ENCODE results near the gene SYT9. TPM values are rescaled to one million over a fixed set of nuclear protein-coding genes. Genes with fewer than 3 reads are reported as not detected.
A peak's percentile ranks its signal among the peaks of the same experiment; 100 is the strongest.

The SYT9 gene
- total and polyA plus RNA-seq, 12 donors, result 0.01 to 0.66 (median 0.32) TPM; not detected in 3

DNA sequence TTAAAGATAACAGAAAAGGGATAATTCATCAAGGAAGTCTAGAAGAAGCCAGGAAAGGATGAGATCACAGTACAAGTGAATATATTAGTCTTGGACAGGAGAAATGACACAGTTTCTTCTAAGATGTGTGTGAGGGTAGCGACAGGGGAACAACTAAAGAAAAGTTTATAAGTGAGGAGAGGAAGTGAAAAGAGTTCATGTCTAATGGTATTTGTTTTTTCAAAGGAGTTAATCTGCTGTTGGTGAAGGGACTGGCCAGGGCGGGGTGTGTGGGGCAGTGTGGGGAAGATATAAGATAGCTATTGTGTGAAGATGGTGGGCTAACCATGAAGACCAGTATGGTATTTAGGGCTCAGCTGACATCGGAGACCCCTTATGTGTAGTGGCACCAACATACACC lies 254.5 kb downstream of the SYT9 start:
- H3K4me1 ChIP-seq, result peaks cover 0 to 19% (median 5%) of the 10 kb centered on the region in 9 donors
- TF ChIP-seq, protein P1, sequence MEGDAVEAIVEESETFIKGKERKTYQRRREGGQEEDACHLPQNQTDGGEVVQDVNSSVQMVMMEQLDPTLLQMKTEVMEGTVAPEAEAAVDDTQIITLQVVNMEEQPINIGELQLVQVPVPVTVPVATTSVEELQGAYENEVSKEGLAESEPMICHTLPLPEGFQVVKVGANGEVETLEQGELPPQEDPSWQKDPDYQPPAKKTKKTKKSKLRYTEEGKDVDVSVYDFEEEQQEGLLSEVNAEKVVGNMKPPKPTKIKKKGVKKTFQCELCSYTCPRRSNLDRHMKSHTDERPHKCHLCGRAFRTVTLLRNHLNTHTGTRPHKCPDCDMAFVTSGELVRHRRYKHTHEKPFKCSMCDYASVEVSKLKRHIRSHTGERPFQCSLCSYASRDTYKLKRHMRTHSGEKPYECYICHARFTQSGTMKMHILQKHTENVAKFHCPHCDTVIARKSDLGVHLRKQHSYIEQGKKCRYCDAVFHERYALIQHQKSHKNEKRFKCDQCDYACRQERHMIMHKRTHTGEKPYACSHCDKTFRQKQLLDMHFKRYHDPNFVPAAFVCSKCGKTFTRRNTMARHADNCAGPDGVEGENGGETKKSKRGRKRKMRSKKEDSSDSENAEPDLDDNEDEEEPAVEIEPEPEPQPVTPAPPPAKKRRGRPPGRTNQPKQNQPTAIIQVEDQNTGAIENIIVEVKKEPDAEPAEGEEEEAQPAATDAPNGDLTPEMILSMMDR (IDR thresholded peaks at IDR 0.05), result no peak
- H3K4me3 ChIP-seq, result no peak overlapping the region
- ATAC-seq, result no peak
- H3K36me3 ChIP-seq, result peaks cover 0 to 20% (median 0%) of the 10 kb centered on the region in 9 donors
- no peak overlapping the region for H3K27ac ChIP-seq
- WGBS, 2 donors, result 93 to 96% methylated on average over 3 of the region's 3 CpGs
- DNase-seq, result no peak
- no peaks in the 10 kb centered on the region for H3K27me3 ChIP-seq
- intact Hi-C loops (cut with DNase I), result no loop called here
- H3K9me3 ChIP-seq, result no peaks in the 10 kb centered on the region

- peaks cover 10 to 38% (median 23%) of the 10 kb centered on the region in 9 donors for H3K4me1 ChIP-seq
- no peak overlapping the region for H3K4me3 ChIP-seq
- H3K27ac ChIP-seq, result no peak overlapping the region
- TF ChIP-seq, protein P1 (IDR thresholded peaks at IDR 0.05), result no peak
- no peaks in the 10 kb centered on the region for H3K9me3 ChIP-seq
- intact Hi-C loops (cut with DNase I), result no loop called here
- ATAC-seq (no peak), DNase-seq (no peak)
- peaks cover 0 to 14% (median 0%) of the 10 kb centered on the region in 9 donors for H3K36me3 ChIP-seq
- H3K27me3 ChIP-seq, result no peaks in the 10 kb centered on the region
- 95 to 96% methylated on average over 3 of the region's 3 CpGs for WGBS, 2 donors
Observed at GRCh38 chr11:7508087-7508486, 256.4 kb downstream of the SYT9 start.

- intact Hi-C loops (cut with DNase I), result loop anchor here in 5 of 10 donors (5.0 to 10.0 kb wide), 6 partner anchors 42 to 175 kb away; no protein-coding TSS in a partner anchor
- H3K36me3 ChIP-seq, result peaks cover 0 to 6% (median 0%) of the 10 kb centered on the region in 9 donors
- TF ChIP-seq, protein P1 (IDR thresholded peaks at IDR 0.05), result no peak
- no peak for DNase-seq
- H3K27me3 ChIP-seq, result no peaks in the 10 kb centered on the region
- peaks cover 10 to 47% (median 32%) of the 10 kb centered on the region in 9 donors for H3K4me1 ChIP-seq
- H3K27ac ChIP-seq, result no peak overlapping the region
- no peak for ATAC-seq
- WGBS, 2 donors, result 80 to 83% methylated on average over 2 of the region's 2 CpGs
- H3K9me3 ChIP-seq, result no peaks in the 10 kb centered on the region
- H3K4me3 ChIP-seq, result no peak overlapping the region
Observed at GRCh38 chr11:7509966-7510365, 258.3 kb downstream of the SYT9 start.

DNA sequence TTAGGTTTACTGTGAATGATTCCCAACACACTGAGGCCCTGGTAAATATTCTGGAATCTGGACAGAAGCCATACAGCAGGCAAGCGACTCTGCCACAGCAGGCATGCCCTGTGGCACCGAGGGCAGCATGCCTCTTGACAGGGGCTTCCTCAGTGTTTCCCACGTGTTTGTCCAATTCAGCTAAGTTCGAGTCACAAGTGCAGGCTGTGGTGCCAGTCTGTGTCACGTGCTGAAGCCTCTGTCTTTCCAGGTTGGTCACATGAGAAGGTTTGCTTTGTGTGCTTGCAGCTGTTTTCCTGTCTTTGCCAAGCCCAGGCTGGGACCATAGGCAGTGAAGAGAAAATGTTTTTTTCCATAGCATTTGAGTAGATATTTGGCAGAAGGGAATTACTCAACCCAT lies 259.7 kb downstream of the SYT9 start:
- H3K4me3 ChIP-seq, result no peak overlapping the region
- TF ChIP-seq, protein P1 (IDR thresholded peaks at IDR 0.05), result no peak
- DNase-seq (peak; percentile 29 to 72), ATAC-seq (peak; percentile 4 to 63 (median 32))
- no peaks in the 10 kb centered on the region for H3K27me3 ChIP-seq
- no peaks in the 10 kb centered on the region for H3K36me3 ChIP-seq
- H3K27ac ChIP-seq, result peak overlapping the region; percentile 87 to 98 (median 93)
- no peaks in the 10 kb centered on the region for H3K9me3 ChIP-seq
- peaks cover 10 to 49% (median 37%) of the 10 kb centered on the region in 9 donors for H3K4me1 ChIP-seq
- intact Hi-C loops (cut with DNase I), result loop anchor here in 5 of 10 donors (5.0 to 10.0 kb wide), 6 partner anchors 41 to 173 kb away; no protein-coding TSS in a partner anchor
- 20 to 35% methylated on average over 5 of the region's 5 CpGs for WGBS, 2 donors
